Panc1 (cell line): ENCODE data around the gene IL20RA. TPM values are rescaled to one million over a fixed set of nuclear protein-coding genes. Genes with fewer than 3 reads are reported as not detected.

Experiments used
- ATAC-seq: fragments of 200-7000 bp; cut with Tn5 transposase; 2 replicates; pipeline ENCODE4 v1.9.1; 2020; ENCODE audit warnings: mild to moderate bottlenecking, moderate library complexity
- BruUV-seq: library from RNA; stranded (reverse); fragments of 400-500 nt; replicated peaks from 2 replicates; lab custom pipeline; 2021; lab: Mats Ljungman, UMichigan
- CTCF ChIA-PET: fragments of 300-600 bp; sonication (Branson Sonifier 250); formaldehyde crosslinking; loops from one replicate; lab custom pipeline; 2022; ENCODE audit warnings: antibody characterized with exemption; lab: Charles Lee
- POLR2A ChIA-PET: fragments of 300-600 bp; sonication (Branson Sonifier 250); formaldehyde crosslinking; loops from one replicate; lab custom pipeline; 2022; ENCODE audit warnings: antibody characterized with exemption; lab: Charles Lee
- DNase-seq: peaks from one replicate; pipeline ENCODE4 v3.0.0-alpha.2; 2010; ENCODE audit warnings: low read depth, low spot score
- H3K27ac ChIP-seq: 2 replicates; pipeline ENCODE4 v1.5.1; 2011; ENCODE audit warnings: mild to moderate bottlenecking, low read length, inconsistent platforms
- H3K27me3 ChIP-seq: fragments of 200-500 bp; sonication (Bioruptor generic); 2 replicates; pipeline ENCODE4 v1.6.0; 2014; ENCODE audit warnings: low read length, inconsistent platforms; ENCODE audit not compliant: control insufficient read depth, insufficient read depth
- H3K36me3 ChIP-seq: fragments of 200-500 bp; sonication (Bioruptor generic); 2 replicates; pipeline ENCODE4 v1.5.1; 2014; ENCODE audit warnings: inconsistent platforms, mild to moderate bottlenecking, low read length, moderate library complexity; ENCODE audit not compliant: control insufficient read depth, insufficient read depth
- H3K4me1 ChIP-seq: 2 replicates; pipeline ENCODE4 v1.5.1; 2011; ENCODE audit warnings: inconsistent platforms, mild to moderate bottlenecking, low read length, moderate library complexity; ENCODE audit not compliant: control insufficient read depth, insufficient read depth
- H3K4me3 ChIP-seq, 2 experiments: 2 replicates each; pipeline ENCODE4 v1.5.1; 2011 to 2012; ENCODE audit warnings: low read depth in 2 of 2, low read length in 2 of 2, mild to moderate bottlenecking in 2 of 2, inconsistent platforms in 1 of 2, moderate library complexity in 1 of 2
- H3K9me3 ChIP-seq: fragments of 200-500 bp; sonication (Bioruptor generic); 2 replicates; pipeline ENCODE4 v1.5.1; 2014; ENCODE audit warnings: low read depth, mild to moderate bottlenecking, inconsistent platforms, low read length, moderate library complexity; ENCODE audit not compliant: control insufficient read depth, insufficient read depth
- POLR2AphosphoS5 ChIP-seq: IDR thresholded peaks from 2 replicates; pipeline ENCODE4 v1.6.1; 2012; ENCODE audit warnings: mild to moderate bottlenecking, low read depth, low read length, moderate library complexity
- SIN3A ChIP-seq: IDR thresholded peaks from 2 replicates; pipeline ENCODE4 v1.6.1; 2012; ENCODE audit warnings: low read depth, mild to moderate bottlenecking, low read length, moderate library complexity, borderline replicate concordance; ENCODE audit not compliant: insufficient read depth
- TCF7L2 ChIP-seq: IDR thresholded peaks from 2 replicates; pipeline ENCODE4 v1.6.1; 2011; ENCODE audit warnings: mild to moderate bottlenecking, low read depth, low read length, inconsistent platforms
- in situ Hi-C: cut with HindIII; loops from 2 replicates; pipeline ENCODE4 v1.10.0; 2016; ENCODE audit warnings: low sequenced_read_pairs, low pct_unique_long_range_greater_than_20kb
- intact Hi-C: fragments of 100-400 bp; cut with micrococcal nuclease; formaldehyde crosslinking; loops from one replicate; pipeline ENCODE4 v1.10.0; 2022; ENCODE audit not compliant: unreplicated experiment
- total RNA-seq: library from RNA; stranded (reverse); gene quantifications from one replicate; pipeline ENCODE4 v1.2.1, GENCODE V29; 2021; ENCODE audit not compliant: unreplicated experiment
- TF ChIP-seq, protein P1 (sequence below), 2 experiments: IDR thresholded peaks; 2 replicates each; pipeline ENCODE4 v1.6.1; 2011 to 2012; ENCODE audit warnings: low read depth in 2 of 2, control low read depth in 1 of 2, low read length in 1 of 2, mild to moderate bottlenecking in 1 of 2, moderate library complexity in 1 of 2; ENCODE audit not compliant: insufficient read depth in 1 of 2
- TF ChIP-seq, protein P2 (sequence below): fragments of 450-650 bp; IDR thresholded peaks from 2 replicates; pipeline ENCODE4 v1.5.1; 2017; ENCODE audit warnings: mild to moderate bottlenecking

The IL20RA gene
- total RNA-seq, 1 experiment from 2014 or later: not detected

DNA sequence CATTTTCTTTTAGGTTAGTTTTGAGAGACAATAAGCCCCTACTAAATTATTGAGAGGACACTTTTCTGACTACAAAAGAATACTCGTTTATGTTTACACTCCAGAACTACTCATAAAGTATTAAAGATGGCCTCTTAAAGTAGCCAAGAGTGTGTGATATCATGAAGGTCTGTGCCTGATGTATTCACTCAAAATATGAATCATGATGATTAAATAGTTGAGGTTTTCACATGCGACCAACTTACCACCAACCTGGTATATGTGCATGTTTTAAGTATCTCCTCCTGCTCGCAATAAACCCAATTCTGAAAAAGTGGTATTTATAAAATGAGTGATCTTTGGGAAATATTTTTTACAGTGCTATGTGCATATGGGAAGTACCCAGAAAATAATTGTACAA lies 43.9 kb downstream of the IL20RA start:
- Histone ChIP-seq H3K4me1 (peaks cover 6% of the 10 kb centered on the region), H3K9me3 (no peaks in the 10 kb centered on the region), H3K36me3 (no peaks in the 10 kb centered on the region), H3K4me3 (no peak overlapping the region), H3K27ac (no peak overlapping the region), H3K27me3 (no peaks in the 10 kb centered on the region; the same call in 1 of the 2 replicates)
- intact Hi-C loops (no loop called here), in situ Hi-C loops (no loop called here)
- no TSS peak for BruUV-seq
- TF ChIP-seq, protein P1, sequence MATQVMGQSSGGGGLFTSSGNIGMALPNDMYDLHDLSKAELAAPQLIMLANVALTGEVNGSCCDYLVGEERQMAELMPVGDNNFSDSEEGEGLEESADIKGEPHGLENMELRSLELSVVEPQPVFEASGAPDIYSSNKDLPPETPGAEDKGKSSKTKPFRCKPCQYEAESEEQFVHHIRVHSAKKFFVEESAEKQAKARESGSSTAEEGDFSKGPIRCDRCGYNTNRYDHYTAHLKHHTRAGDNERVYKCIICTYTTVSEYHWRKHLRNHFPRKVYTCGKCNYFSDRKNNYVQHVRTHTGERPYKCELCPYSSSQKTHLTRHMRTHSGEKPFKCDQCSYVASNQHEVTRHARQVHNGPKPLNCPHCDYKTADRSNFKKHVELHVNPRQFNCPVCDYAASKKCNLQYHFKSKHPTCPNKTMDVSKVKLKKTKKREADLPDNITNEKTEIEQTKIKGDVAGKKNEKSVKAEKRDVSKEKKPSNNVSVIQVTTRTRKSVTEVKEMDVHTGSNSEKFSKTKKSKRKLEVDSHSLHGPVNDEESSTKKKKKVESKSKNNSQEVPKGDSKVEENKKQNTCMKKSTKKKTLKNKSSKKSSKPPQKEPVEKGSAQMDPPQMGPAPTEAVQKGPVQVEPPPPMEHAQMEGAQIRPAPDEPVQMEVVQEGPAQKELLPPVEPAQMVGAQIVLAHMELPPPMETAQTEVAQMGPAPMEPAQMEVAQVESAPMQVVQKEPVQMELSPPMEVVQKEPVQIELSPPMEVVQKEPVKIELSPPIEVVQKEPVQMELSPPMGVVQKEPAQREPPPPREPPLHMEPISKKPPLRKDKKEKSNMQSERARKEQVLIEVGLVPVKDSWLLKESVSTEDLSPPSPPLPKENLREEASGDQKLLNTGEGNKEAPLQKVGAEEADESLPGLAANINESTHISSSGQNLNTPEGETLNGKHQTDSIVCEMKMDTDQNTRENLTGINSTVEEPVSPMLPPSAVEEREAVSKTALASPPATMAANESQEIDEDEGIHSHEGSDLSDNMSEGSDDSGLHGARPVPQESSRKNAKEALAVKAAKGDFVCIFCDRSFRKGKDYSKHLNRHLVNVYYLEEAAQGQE (IDR thresholded peaks at IDR 0.05; ENCODE audit: insufficient read depth in 1 of 2, low read depth in 2 of 2, low read length in 1 of 2): no peak
- TF ChIP-seq, protein P2, sequence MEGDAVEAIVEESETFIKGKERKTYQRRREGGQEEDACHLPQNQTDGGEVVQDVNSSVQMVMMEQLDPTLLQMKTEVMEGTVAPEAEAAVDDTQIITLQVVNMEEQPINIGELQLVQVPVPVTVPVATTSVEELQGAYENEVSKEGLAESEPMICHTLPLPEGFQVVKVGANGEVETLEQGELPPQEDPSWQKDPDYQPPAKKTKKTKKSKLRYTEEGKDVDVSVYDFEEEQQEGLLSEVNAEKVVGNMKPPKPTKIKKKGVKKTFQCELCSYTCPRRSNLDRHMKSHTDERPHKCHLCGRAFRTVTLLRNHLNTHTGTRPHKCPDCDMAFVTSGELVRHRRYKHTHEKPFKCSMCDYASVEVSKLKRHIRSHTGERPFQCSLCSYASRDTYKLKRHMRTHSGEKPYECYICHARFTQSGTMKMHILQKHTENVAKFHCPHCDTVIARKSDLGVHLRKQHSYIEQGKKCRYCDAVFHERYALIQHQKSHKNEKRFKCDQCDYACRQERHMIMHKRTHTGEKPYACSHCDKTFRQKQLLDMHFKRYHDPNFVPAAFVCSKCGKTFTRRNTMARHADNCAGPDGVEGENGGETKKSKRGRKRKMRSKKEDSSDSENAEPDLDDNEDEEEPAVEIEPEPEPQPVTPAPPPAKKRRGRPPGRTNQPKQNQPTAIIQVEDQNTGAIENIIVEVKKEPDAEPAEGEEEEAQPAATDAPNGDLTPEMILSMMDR: no peak
- TF ChIP-seq SIN3A: no peak
- no peak for TF ChIP-seq POLR2AphosphoS5
- TF ChIP-seq TCF7L2: no peak
- POLR2A ChIA-PET: no interaction called here
- DNase-seq: no peak
- CTCF ChIA-PET: no interaction called here
- no peak for ATAC-seq

DNA sequence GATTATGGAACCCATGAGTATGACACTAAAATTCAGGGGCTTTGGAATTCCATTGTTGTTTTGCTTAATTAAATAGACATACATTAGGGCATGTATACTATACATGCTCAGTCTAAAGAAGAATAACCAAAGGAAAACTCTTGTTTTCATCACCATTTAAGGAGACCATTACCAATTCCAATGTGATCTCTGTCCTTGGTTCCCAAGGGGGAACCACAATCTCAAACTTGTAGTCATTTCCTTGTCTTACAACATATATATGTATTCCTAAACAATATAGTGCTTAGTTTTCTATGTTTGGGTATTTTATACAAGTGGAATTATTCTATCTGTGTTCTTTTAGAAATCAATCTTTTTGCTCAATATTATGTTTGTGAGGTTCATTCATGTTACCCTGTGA lies 49.2 kb downstream of the IL20RA start:
- TF ChIP-seq TCF7L2 (no peak), POLR2AphosphoS5 (no peak), SIN3A (no peak)
- TF ChIP-seq, protein P1 (IDR thresholded peaks at IDR 0.05; ENCODE audit: insufficient read depth in 1 of 2, low read depth in 2 of 2, low read length in 1 of 2): no peak
- TF ChIP-seq, protein P2: no peak
- no peaks in the 10 kb centered on the region for H3K9me3 ChIP-seq
- intact Hi-C loops: no loop called here
- in situ Hi-C loops: no loop called here
- no peak for ATAC-seq
- CTCF ChIA-PET: no interaction called here
- POLR2A ChIA-PET: no interaction called here
- H3K36me3 ChIP-seq: no peaks in the 10 kb centered on the region
- peaks cover 14% of the 10 kb centered on the region for H3K27me3 ChIP-seq
- no TSS peak for BruUV-seq
- no peak overlapping the region for H3K4me3 ChIP-seq
- DNase-seq: no peak
- no peak overlapping the region for H3K27ac ChIP-seq
- H3K4me1 ChIP-seq: 0 out of 2 replicates have a peak, but pooled peaks cover under 1% of the 10 kb centered on the region
